Effector CD4-positive, alpha-beta T cell (primary cell): ENCODE measurements around the gene MTFMT.

Source experiments
- DNase-seq: peaks from one replicate; pipeline ENCODE4 v3.0.0-alpha.2; 2020

MTFMT gene

DNA sequence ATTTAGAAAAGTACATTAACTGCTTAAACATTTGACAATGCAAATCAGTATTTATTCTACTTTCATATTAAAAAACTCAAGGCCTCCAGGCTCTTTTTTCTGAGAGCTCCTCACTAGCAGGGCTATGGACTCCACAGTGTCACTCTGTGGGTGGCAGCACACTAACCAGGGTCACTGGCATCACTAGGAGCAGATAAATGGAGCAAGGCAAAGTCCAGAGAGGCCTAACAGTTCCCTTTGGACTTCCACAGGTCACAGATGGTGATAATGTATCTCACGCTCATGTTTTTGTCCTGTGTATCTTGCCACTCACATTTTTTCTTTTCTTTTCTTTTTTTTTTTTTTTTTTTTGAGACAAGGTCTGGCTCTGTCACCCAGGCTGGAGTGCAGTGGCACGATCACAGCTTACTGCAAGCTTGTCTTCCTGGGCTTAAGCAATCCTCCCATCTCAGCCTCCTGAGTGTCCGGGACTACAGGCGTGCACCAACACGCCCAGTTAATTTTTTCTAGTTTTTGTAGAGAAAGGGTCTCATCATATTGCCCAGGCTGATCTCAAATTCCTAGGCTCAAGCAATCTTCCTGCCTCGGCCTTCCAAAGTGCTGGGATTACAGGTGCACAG lies 47.5 kb downstream of the MTFMT start:
- DNase-seq, result no peak

GRCh38 chr15:64979252-64979710 lies 50.2 kb downstream of the MTFMT start:
- no peak for DNase-seq

DNA sequence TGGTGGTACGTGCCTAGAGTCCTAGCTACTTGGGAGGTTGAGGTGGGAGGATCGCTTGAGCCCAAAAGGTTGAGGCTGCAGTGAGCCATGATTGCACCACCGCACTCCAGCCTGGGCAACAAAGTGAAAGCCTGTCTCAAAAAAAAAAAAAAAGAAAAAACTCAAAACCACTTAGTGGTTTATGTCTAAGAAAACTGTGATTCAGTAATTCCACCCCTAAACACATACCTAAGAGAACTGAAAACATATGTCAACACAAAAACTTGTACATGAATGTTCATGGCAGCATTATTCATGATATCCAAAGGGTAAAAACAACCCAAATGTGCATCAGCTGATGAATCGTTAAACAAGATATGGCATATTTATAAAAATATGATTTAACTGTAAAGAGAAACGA lies 54.0 kb downstream of the MTFMT start:
- DNase-seq, result no peak

- no peak for DNase-seq
Observed at GRCh38 chr15:64970698-64971097, 58.7 kb downstream of the MTFMT start.

DNA sequence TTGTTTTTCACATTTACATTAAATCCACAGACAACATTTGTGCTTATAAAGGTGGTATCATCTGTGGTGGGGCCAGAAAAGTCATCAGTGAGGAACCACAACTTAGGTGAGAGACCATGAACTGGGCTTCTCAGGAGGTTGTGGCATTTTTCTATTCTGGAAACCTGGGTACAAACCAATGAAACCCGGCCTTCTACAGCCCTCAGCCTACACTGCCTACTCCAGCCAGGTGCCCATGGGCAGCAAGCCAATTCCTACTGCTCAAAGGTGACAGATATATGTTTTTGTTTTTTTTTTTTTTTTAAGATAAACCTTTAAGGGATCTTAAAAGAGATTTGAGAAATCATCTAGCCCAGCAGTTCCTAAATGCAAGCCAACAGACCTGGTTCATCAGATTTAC lies 60.0 kb downstream of the MTFMT start:
- no peak for DNase-seq

GRCh38 chr15:64961013-64961412 lies 68.4 kb downstream of the MTFMT start:
- DNase-seq, result no peak

- no peak for DNase-seq
Observed at GRCh38 chr15:64960153-64960552, 69.3 kb downstream of the MTFMT start.

- DNase-seq, result no peak
Observed at GRCh38 chr15:64959128-64959527, 70.3 kb downstream of the MTFMT start.

- no peak for DNase-seq
Observed at GRCh38 chr15:64954395-64954794, 75.0 kb downstream of the MTFMT start.

- no peak for DNase-seq
Observed at GRCh38 chr15:64951777-64952418, 77.5 kb downstream of the MTFMT start.
